Measurements from ENCODE around the gene TYW1B. TPM values are rescaled to one million over a fixed set of nuclear protein-coding genes. Genes with fewer than 3 reads are reported as not detected.
"Not testable (repeated sequence)": the region's sequence is repeated elsewhere in the genome, so short reads cannot be mapped to it uniquely, and the experiment has no call there.

The TYW1B gene
- total RNA-seq, 1 donor from 2014 or later = 4.3 TPM

DNA sequence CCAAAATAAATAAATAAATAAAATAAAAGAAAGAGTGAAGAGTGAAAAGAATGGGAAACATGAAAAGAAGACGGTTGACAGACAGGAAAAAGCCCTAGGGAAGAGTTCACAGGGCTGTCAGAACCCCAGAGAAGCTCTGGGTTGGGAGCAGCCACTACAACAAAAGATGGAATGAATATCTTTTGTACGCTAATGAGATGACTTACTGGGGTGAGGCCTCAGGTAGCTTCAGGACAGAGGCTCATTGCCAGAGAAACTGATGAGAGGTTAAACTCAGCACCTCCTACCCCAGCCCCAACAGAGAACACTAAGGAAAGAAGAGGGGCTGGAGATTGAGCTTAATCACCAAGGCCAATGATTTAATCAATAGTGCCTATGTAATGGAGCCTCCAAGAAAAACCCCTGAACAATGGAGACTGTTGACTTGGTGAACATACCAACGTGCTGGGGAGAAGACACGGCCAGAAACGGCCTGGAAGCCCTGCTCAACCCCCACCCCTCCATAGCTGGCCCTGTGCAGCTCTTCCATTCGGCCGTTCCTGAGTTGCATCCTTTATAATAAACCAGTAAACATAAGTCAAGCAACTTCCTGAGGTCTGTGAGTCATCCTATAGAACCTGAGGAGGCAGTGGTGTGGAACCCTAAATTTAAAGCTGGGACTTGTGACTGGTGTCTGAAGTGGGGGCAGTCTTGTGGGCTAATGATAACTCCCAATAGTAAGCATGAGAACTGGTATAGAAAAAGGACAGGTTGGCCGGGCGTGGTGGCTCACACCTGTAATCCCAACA lies 11.4 kb downstream of the TYW1B start:
- DNase-seq (ENCODE audit: low spot score) = not testable (repeated sequence)

DNA sequence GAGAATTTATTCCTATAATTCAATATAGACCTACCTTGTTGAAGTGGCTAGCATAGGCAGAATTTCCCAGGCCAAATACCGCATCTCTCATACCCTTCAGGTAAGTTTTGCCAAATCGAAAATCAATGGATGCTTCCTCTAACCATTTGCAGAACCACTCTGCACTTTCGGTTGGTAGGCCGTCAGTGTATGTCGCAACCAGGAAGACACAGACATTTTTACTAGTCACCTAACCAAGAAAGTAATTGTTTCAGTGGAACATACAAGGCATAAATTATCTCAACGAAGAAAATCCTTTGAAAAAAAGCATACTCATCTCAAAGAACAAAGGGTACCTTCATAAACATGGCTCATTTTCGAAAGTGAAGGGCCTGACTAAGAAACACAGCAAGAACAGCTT lies 17.6 kb downstream of the TYW1B start:
- DNase-seq (ENCODE audit: low spot score) = not testable (repeated sequence)

GRCh38 chr7:72808511-72808910 lies 19.5 kb downstream of the TYW1B start:
- DNase-seq (ENCODE audit: low spot score) = not testable (repeated sequence)

- not testable (repeated sequence) for DNase-seq (ENCODE audit: low spot score)
Measured at GRCh38 chr7:72806851-72807250, 21.1 kb downstream of the TYW1B start.

DNA sequence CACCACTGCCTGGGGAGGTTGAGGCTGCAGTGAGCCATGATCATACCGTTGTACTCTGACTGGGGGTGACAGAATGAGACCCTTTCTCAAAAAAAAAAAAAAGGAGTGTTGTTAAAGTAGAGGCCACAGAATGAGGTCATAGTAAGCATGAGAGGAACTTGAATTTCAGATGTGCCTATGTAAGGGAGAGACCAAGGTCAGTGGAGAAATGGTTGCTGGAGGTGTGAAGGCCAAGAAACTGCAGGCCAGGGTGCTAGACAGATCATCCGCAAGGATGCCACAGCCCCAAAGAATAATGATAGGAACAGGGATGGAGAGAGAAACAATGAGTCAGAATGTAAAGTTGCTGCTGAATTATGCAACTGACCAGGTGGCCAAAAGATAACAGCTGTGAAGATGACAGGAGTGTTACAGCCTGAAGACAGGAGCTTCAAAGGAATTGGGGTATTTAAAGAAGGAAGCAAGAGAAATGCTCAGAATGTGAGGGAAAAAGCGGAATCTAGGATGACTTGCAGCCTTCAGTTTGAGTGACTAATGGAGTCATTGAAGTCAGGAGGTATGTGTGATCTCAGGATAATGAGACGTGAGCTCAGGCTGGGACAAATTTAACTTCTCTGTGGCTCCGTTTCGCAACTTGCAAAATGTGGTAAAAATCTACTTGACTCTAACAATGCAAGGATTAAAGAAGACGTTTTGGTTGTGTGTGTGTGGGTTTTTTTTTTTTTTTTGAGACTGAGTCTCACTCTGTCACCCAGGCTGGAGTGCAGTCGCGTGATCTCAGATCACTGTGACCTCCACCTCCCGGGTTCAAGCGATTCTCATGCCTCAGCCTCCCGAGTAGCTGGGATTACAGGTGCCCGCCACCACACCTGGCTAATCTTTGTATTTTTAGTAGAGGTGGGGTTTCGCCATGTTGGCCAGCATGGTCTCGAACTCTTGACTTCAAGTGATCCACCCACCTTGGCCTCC lies 22.2 kb downstream of the TYW1B start:
- DNase-seq (ENCODE audit: low spot score) = no peak

DNA sequence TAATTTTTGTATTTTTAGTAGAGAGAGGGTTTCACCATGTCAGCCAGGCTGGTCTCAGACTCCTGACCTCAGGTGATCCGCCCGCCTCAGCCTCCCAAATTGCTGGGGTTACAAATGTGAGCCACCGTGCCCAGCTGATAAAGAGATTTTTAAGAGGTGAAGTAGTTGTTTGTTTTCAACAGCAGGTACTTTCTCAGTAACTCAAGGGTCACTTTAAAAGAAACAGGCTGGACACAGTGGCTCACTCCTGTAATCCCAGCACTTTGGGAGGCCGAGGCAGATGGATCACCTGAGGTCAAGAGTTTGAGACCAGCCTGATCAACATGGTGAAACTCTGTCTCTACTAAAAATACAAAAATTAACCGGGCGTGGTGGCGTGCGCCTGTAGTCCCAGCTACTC lies 24.2 kb downstream of the TYW1B start:
- not testable (repeated sequence) for DNase-seq (ENCODE audit: low spot score)

DNA sequence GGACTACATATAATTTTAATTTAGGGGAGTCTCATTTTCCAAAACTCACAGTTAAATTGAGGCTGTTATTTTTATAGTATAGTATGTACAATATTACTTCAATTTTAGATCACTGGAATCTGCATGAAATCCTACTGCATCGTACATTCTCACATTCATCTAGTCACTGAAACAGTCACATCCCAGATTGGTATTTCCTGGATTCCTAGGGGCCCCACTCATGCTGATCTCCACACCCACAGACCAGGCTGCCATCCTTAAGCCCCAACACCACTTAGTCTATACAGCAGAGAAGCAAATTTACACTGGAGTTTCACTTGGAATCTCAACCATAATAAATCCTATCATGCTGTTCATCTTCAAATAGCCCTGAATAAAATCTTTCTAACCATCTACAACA lies 26.4 kb downstream of the TYW1B start:
- not testable (repeated sequence) for DNase-seq (ENCODE audit: low spot score)

- DNase-seq (ENCODE audit: low spot score) = not testable (repeated sequence)
Measured at GRCh38 chr7:72795401-72795800, 32.6 kb downstream of the TYW1B start.

- DNase-seq (ENCODE audit: low spot score) = no peak
Measured at GRCh38 chr7:72793791-72794190, 34.2 kb downstream of the TYW1B start.

GRCh38 chr7:72790698-72791060 lies 37.3 kb downstream of the TYW1B start:
- DNase-seq (ENCODE audit: low spot score) = not testable (repeated sequence)

GRCh38 chr7:72790048-72790697 lies 37.8 kb downstream of the TYW1B start:
- not testable (repeated sequence) for DNase-seq (ENCODE audit: low spot score)

- DNase-seq (ENCODE audit: low spot score) = no peak
Measured at GRCh38 chr7:72785166-72785955, 42.6 kb downstream of the TYW1B start.

DNA sequence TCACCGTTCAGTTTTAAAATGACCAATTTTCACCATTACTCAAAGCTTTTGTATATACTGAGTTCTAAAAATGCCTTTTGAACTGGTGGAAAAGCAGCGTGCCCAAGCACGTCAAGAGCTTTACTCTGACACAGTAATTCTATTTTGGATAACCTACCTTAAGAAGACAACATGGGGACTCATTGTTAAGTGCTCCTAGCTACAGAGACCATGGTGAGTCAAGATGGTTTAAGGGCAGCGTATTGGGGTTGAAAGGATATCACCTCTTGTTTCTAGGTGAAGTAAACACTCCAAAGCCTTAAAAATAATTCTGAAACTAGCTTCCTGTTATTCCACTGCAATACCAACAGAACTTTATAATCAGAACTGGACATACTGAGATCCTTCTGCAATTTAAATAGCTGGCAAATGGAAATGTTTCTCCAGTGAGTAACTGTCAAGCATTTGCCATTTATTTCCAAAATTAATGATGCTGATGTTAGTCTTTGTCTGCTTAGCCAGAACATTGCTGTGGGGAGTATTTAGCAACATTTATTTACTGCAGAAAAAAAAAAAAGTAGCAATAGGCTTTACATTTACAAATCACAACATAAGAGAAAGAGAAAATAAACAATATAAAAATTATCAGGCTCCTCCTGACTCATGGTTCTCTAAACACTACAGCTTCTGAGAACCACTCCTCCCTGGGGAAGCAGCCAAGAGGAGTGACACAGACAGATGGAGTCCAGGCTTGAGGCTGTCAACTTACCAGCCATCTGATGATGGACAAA lies 44.2 kb downstream of the TYW1B start:
- DNase-seq (ENCODE audit: low spot score) = peak; percentile 83

DNA sequence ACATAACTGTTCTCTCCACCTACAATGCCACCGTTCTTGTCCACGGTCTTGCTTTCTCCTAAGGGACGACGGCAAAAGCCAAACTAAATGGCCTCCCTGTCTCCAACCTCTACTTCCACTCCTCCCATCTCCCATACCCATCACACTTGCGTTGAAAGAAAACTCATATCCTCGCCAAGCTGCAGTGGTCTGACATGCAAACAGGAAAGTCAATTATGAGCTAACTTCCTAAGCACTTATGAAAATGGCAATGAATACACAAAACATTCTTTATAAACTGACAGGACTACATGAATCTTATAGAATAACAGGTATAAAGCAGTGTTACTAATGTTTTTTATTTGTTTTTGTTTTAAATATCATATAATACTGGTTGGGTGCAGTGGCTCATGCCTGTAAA lies 46.4 kb downstream of the TYW1B start:
- no peak for DNase-seq (ENCODE audit: low spot score)

GRCh38 chr7:72781161-72781560 lies 46.8 kb downstream of the TYW1B start:
- DNase-seq (ENCODE audit: low spot score) = no peak

DNA sequence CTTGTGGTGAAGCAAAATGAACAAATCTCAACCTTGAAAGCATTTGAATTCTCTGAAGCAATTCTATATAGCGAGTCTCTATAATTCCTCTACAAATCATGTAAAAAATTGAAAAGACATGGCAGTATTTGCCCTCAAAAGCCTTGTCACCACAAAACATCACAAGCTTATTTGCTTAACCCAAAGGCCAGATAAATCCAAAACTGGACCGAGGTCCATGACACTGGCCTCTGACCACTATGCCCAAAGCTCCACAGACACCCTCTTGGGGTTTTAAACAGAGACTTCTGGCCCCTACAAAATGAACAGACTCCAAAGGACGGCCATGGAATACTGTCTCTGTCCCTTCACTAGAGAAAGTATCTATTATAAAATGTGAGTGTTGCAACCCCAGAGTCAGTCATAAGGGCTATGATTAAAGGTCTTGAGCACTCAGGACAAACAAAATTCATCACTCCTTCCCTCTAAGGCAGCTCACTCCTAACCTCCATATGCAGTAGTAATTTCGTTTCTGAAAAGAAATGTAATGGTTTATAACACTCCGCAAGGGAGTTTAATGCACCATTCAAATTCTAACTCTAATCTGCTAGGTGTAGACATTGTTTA lies 47.6 kb downstream of the TYW1B start:
- DNase-seq (ENCODE audit: low spot score) = not testable (repeated sequence)

DNA sequence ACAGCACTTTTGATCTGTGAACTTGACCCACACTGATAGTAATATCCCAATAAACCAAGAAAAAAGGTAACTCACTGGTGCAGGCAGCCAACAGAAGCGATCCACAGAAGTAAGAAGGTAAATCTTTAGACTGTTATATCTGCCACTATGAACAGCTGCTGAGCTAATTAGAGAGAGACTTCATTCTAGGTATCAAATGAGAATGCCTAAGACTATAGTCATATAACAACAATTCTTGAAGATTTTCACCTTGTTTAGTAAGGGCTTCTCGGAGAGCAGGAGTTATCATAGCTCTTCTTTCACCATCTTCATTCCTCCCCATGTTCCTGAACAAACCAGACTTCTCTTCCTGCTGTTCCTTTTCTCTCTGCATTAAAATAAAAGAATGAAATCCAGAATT lies 50.8 kb downstream of the TYW1B start:
- not testable (repeated sequence) for DNase-seq (ENCODE audit: low spot score)

GRCh38 chr7:72772627-72773026 lies 55.4 kb downstream of the TYW1B start:
- not testable (repeated sequence) for DNase-seq (ENCODE audit: low spot score)

- DNase-seq (ENCODE audit: low spot score) = not testable (repeated sequence)
Measured at GRCh38 chr7:72766994-72767393, 61.0 kb downstream of the TYW1B start.

GRCh38 chr7:72760602-72761001 lies 67.4 kb downstream of the TYW1B start:
- no peak for DNase-seq (ENCODE audit: low spot score)

Measured in umbilical cord (tissue), 2 donors.